ENCODE results near the gene TBC1D16. TPM values are rescaled to one million over a fixed set of nuclear protein-coding genes. Genes with fewer than 3 reads are reported as not detected.

The TBC1D16 gene
- total RNA-seq, 1 experiment from 2014 or later, result 55.4 TPM

DNA sequence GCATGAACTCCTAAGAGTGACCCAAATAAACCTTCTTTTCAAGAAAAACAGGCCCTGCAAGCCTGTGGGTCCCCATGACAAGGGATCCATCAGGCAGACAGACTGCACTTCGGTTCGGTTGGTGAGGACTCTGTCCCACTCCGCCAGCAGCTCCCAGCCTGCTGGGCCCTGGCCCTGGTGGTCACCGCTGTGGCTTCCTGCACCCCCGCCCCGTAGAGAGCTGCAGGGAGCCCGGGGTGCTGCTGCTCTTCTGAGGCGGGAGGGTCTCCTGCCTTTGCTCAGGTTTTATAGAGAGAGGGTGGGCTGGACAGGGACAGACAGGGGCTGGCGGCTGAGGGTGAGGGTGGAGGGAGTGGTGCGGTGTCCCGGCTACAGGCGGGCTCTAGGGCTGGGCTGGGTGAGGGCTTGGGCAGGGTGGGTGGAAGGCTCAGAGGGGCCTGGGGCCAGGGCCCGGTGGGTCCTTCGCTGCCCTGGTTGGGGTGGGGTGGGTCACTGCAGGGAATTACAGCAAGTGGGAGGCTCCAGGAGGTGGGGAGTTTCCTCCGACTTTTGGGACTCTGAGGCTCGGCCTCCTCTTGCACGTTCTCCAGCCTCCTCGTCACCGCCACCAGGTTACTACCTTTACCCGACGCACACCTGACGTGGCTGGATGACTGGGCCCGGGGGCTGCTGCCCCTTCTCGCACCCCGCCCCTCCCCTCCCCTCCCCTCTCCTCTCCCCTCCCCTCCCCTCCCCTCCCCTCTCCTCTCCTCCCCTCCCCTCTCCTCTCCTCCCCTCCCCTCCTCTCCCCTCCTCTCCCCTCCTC lies 106.2 kb downstream of the TBC1D16 start:
- Mint-ChIP-seq H3K27me3 (ENCODE audit: insufficient read depth, unreplicated experiment) (no peaks in the 10 kb centered on the region), H3K9me3 (ENCODE audit: unreplicated experiment) (no peaks in the 10 kb centered on the region), H3K27ac (ENCODE audit: unreplicated experiment) (peak overlapping the region; percentile 70), H3K36me3 (ENCODE audit: insufficient read depth, unreplicated experiment) (peaks cover 26% of the 10 kb centered on the region), H3K4me3 (ENCODE audit: unreplicated experiment) (no peak overlapping the region), H3K4me1 (ENCODE audit: low read depth, unreplicated experiment) (peaks cover 56% of the 10 kb centered on the region)
- no peaks in the 10 kb centered on the region for H3K36me3 ChIP-seq (ENCODE audit: control insufficient read depth, insufficient read depth, low read length)
- BruUV-seq (replicated peaks), result no TSS peak
- ChIA-PET CTCF (interaction anchor here (0.6 kb wide), 1 partner anchor 908 kb away, joined by 5 read pairs; no protein-coding TSS in a partner anchor), POLR2A (no interaction called here)
- no peaks in the 10 kb centered on the region for H3K9me3 ChIP-seq
- no peak for DNase-seq
- peaks cover 68% of the 10 kb centered on the region for H3K4me1 ChIP-seq
- H3K4me3 ChIP-seq (ENCODE audit: low read depth, low read length), result no peak overlapping the region
- H3K27me3 ChIP-seq (replicated peaks; ENCODE audit: control insufficient read depth, insufficient read depth, low read length), result no peaks in the 10 kb centered on the region
- intact Hi-C loops (cut with micrococcal nuclease; ENCODE audit: unreplicated experiment), result loop anchor here (10.0 kb wide), 1 partner anchor 175 kb away; the partner anchor contains the start of gene GAA
- TF ChIP-seq, protein P1, sequence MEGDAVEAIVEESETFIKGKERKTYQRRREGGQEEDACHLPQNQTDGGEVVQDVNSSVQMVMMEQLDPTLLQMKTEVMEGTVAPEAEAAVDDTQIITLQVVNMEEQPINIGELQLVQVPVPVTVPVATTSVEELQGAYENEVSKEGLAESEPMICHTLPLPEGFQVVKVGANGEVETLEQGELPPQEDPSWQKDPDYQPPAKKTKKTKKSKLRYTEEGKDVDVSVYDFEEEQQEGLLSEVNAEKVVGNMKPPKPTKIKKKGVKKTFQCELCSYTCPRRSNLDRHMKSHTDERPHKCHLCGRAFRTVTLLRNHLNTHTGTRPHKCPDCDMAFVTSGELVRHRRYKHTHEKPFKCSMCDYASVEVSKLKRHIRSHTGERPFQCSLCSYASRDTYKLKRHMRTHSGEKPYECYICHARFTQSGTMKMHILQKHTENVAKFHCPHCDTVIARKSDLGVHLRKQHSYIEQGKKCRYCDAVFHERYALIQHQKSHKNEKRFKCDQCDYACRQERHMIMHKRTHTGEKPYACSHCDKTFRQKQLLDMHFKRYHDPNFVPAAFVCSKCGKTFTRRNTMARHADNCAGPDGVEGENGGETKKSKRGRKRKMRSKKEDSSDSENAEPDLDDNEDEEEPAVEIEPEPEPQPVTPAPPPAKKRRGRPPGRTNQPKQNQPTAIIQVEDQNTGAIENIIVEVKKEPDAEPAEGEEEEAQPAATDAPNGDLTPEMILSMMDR (IDR thresholded peaks at IDR 0.05; ENCODE audit: insufficient read depth in 1 of 2, low read depth in 1 of 2, low read length in 1 of 2, severe bottlenecking in 1 of 2, unreplicated experiment in 1 of 2), result no peak

DNA sequence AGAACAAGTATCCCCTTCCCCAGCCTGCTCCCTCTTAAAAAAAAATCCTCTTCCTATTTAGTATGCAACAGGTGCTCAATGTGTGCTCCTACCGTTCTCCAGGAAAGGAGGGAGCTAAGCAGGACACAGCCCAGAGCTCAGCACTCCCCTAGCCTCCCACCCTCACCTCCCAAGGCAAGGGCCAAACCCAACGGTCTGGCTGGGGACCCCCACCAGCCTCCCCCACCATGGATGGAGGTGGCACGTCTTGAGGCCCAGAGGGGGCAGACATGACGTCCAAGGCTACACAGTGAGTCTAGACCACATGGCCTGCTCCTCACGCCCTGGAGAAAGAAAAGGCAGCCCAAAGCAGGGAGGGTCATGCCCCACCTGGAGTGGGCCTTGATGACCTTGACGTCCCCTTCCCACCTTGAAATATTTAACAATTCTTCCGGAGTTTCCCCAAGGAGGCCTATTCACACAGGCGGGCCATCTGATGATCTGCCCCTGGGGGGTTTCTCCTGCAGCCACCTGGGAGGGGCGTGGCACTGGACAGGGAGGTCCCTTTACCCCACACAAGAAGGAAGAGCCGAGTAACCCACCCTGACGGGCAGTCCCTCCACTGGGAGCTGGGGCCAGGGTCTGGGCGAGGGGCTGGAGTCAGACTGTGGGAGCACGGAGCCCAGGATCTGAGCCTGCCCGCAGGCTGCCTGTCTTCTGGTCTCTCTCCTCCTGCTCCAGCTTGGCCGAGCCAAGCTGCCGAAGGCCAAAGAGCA lies 107.0 kb downstream of the TBC1D16 start:
- DNase-seq, result no peak
- Mint-ChIP-seq H3K9me3 (ENCODE audit: unreplicated experiment) (no peaks in the 10 kb centered on the region), H3K36me3 (ENCODE audit: insufficient read depth, unreplicated experiment) (peaks cover 19% of the 10 kb centered on the region), H3K27ac (ENCODE audit: unreplicated experiment) (peak overlapping the region; percentile 70), H3K4me1 (ENCODE audit: low read depth, unreplicated experiment) (peaks cover 58% of the 10 kb centered on the region), H3K4me3 (ENCODE audit: unreplicated experiment) (no peak overlapping the region), H3K27me3 (ENCODE audit: insufficient read depth, unreplicated experiment) (no peaks in the 10 kb centered on the region)
- Histone ChIP-seq H3K9me3 (no peaks in the 10 kb centered on the region), H3K36me3 (ENCODE audit: control insufficient read depth, insufficient read depth, low read length) (no peaks in the 10 kb centered on the region), H3K27me3 (replicated peaks; ENCODE audit: control insufficient read depth, insufficient read depth, low read length) (no peaks in the 10 kb centered on the region), H3K4me1 (peaks cover 76% of the 10 kb centered on the region), H3K4me3 (ENCODE audit: low read depth, low read length) (no peak overlapping the region)
- no TSS peak for BruUV-seq (replicated peaks)
- TF ChIP-seq, protein P1 (IDR thresholded peaks at IDR 0.05; ENCODE audit: insufficient read depth in 1 of 2, low read depth in 1 of 2, low read length in 1 of 2, severe bottlenecking in 1 of 2, unreplicated experiment in 1 of 2), result no peak
- intact Hi-C loops (cut with micrococcal nuclease; ENCODE audit: unreplicated experiment), result loop anchor here (10.0 kb wide), 1 partner anchor 176 kb away; the partner anchor contains the start of gene GAA
- POLR2A ChIA-PET, result no interaction called here
- CTCF ChIA-PET, result interaction anchor here (0.6 kb wide), 2 partner anchors 187 to 907 kb away, joined by 4 to 5 read pairs; no protein-coding TSS in a partner anchor
